Neural crest cell (in vitro differentiated cells): ENCODE results near the gene SH3TC1. TPM values are rescaled to one million over a fixed set of nuclear protein-coding genes. Genes with fewer than 3 reads are reported as not detected.

Source experiments
- DNase-seq: peaks from one replicate; pipeline ENCODE4 v3.0.0; 2021; ENCODE audit warnings: low read depth, mixed read lengths, low spot score
- H3K27ac Mint-ChIP-seq: one replicate; pipeline ENCODE4 v1.8.0; 2021; ENCODE audit warnings: mild to moderate bottlenecking, mixed read lengths; ENCODE audit not compliant: unreplicated experiment
- H3K27me3 Mint-ChIP-seq: 2 replicates; pipeline ENCODE4 v1.8.0; 2021; ENCODE audit warnings: low read depth, mild to moderate bottlenecking, mixed read lengths
- H3K36me3 Mint-ChIP-seq: 2 replicates; pipeline ENCODE4 v1.8.0; 2021; ENCODE audit warnings: low read depth, mild to moderate bottlenecking, mixed read lengths
- H3K4me1 Mint-ChIP-seq: 2 replicates; pipeline ENCODE4 v1.8.0; 2021; ENCODE audit warnings: mixed read lengths
- H3K4me3 Mint-ChIP-seq: one replicate; pipeline ENCODE4 v1.8.0; 2021; ENCODE audit warnings: mild to moderate bottlenecking, mixed read lengths
- H3K9me3 Mint-ChIP-seq: 2 replicates; pipeline ENCODE4 v1.8.0; 2021; ENCODE audit warnings: mixed read lengths
- CTCF ChIP-seq: fragments of 200-600 bp; sonication (generic); conservative IDR thresholded peaks from 2 replicates; pipeline ENCODE4 v1.5.0; 2021; ENCODE audit warnings: antibody characterized with exemption, mild to moderate bottlenecking
- total RNA-seq: library from RNA; stranded (reverse); gene quantifications from 2 replicates; pipeline ENCODE4 v1.2.1, GENCODE V29; 2021

SH3TC1 gene
- total RNA-seq, 1 donor from 2014 or later: 2.7 TPM

GRCh38 chr4:8245884-8246833 lies 47.1 kb downstream of the SH3TC1 start:
- TF ChIP-seq CTCF: no peak
- no peak for DNase-seq
- Mint-ChIP-seq H3K9me3 (no peaks in the 10 kb centered on the region), H3K36me3 (no peaks in the 10 kb centered on the region), H3K27me3 (no peaks in the 10 kb centered on the region), H3K27ac (no peak overlapping the region), H3K4me1 (no peaks in the 10 kb centered on the region), H3K4me3 (no peak overlapping the region)

DNA sequence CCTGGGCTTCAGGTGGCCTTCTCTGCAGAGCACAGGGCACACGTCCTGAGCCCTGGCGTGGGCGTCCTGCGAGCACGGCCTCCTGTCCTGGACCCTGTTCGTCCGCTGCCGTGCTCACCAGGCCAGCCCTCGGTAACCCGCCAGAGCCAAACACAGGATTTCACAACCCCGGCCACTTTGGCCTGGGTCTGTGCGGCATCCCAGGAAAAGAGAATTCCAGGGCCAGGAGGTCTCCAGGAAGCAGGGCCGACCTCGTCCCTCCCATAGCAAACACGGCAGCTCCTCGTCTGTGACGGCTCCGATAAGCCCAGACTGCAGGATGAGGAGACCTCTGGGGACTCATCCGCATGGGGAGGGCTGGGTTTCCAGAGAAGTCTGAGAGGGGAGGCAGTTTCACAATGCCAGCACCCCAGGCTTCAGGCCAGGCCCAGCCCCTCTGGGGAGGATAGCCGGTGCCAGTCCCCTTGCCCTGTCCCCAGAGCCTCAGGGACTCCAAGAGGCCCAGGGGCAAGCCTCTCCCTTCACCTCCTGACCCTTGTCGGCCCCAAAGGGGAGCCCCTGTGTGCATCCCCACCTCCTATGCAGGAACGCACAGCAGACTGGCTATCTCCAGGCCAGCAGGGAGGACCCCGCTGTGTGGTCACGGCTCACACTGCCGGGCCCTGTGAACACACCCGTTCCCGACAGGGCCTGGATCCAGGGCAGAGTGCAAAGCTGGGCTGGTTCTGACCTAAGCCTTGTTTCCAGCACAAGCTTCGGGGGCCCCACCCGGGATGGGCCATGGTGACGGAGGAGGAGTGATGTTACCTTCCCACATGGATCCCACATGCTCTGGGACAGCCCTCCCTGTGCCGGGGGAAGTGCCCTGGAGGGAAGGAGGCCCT lies 48.2 kb downstream of the SH3TC1 start:
- no peak for TF ChIP-seq CTCF
- H3K4me3 Mint-ChIP-seq: no peak overlapping the region
- no peak for DNase-seq
- no peak overlapping the region for H3K27ac Mint-ChIP-seq
- no peaks in the 10 kb centered on the region for H3K27me3 Mint-ChIP-seq
- no peaks in the 10 kb centered on the region for H3K4me1 Mint-ChIP-seq
- H3K9me3 Mint-ChIP-seq: no peaks in the 10 kb centered on the region
- no peaks in the 10 kb centered on the region for H3K36me3 Mint-ChIP-seq

- no peaks in the 10 kb centered on the region for H3K4me1 Mint-ChIP-seq
- DNase-seq: no peak
- H3K4me3 Mint-ChIP-seq: no peak overlapping the region
- no peak overlapping the region for H3K27ac Mint-ChIP-seq
- no peaks in the 10 kb centered on the region for H3K9me3 Mint-ChIP-seq
- TF ChIP-seq CTCF: no peak
- H3K36me3 Mint-ChIP-seq: no peaks in the 10 kb centered on the region
- no peaks in the 10 kb centered on the region for H3K27me3 Mint-ChIP-seq
These were observed 49.0 kb downstream of the SH3TC1 start for GRCh38 chr4:8248091-8248490.

DNA sequence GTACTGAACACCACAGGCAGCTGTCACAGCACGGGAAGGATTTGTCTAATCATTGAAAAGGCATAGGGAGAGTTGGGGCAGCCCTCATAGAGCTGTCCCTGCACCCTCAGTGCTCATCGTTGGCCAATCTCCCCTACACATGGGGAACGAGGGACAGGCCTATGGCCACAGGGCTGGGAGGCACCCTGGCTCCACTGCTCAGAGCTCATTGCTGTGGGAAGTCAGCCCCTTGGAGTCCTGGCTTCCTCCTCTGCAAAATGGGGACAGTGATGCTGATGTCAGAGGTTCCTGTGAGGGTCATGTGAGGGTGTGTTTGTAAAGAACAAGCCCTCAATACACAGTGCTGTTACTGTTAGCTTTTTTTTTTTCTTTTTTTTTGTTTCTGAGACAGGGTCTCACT lies 51.1 kb downstream of the SH3TC1 start:
- Mint-ChIP-seq H3K4me1 (no peaks in the 10 kb centered on the region), H3K27ac (no peak overlapping the region), H3K36me3 (no peaks in the 10 kb centered on the region), H3K4me3 (no peak overlapping the region), H3K9me3 (no peaks in the 10 kb centered on the region), H3K27me3 (no peaks in the 10 kb centered on the region)
- TF ChIP-seq CTCF: no peak
- DNase-seq: no peak

DNA sequence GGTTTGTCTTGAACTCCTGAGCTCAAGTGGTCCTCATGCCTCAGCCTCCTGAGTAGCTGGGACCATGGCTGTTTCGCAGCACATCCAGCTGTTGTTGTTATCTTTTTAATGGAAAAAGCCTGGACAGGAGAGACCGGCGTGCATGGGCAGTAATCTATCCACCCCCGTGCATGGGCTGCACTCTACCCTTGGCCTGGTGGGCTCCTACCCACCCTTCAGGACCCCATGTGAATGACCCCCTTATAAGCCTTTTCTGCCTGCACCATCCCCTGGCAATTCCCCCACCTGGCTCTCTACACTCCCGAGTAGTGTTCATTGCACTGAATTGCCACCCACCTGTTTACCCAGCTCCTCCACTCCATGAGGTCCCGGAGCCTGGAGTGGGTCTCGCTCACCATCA lies 51.5 kb downstream of the SH3TC1 start:
- Mint-ChIP-seq H3K4me1 (no peaks in the 10 kb centered on the region), H3K27ac (no peak overlapping the region), H3K27me3 (no peaks in the 10 kb centered on the region), H3K9me3 (no peaks in the 10 kb centered on the region), H3K4me3 (no peak overlapping the region), H3K36me3 (no peaks in the 10 kb centered on the region)
- TF ChIP-seq CTCF: no peak
- DNase-seq: no peak
